GM06990 (cell line): ENCODE measurements around the gene SBSN.

ENCODE experiments used
- DNase-seq: peaks from one replicate; pipeline ENCODE4 v3.0.0-alpha.2; 2011; ENCODE audit not compliant: insufficient read length; ENCODE audit errors: extremely low read depth
- H3K27me3 ChIP-seq: replicated peaks from 2 replicates; pipeline ENCODE4 v1.6.0; 2011; ENCODE audit warnings: low read length; ENCODE audit not compliant: control insufficient read depth, insufficient read depth
- H3K36me3 ChIP-seq: 2 replicates; pipeline ENCODE4 v1.5.1; 2011; ENCODE audit warnings: low read length; ENCODE audit not compliant: control insufficient read depth, insufficient read depth
- H3K4me3 ChIP-seq: replicated peaks from 2 replicates; pipeline ENCODE4 v1.5.1; 2011; ENCODE audit warnings: low read depth, mild to moderate bottlenecking, control low read depth, low read length
- CTCF ChIP-seq: IDR thresholded peaks from 2 replicates; pipeline ENCODE4 v1.5.1; 2011; ENCODE audit warnings: low read length, control low read depth, mild to moderate bottlenecking, inconsistent platforms; ENCODE audit not compliant: insufficient read depth, poor library complexity, severe bottlenecking

The SBSN gene

GRCh38 chr19:35563207-35563829, 35.2 kb upstream of the SBSN start, which contains the start of gene ATP4A:
Gene ATP4A, minus strand, starts transcription at chr19:35563658. Its CDS starts 29 bp downstream, at chr19:35563629.
- no peak for DNase-seq
- TF ChIP-seq CTCF: no peak
- Histone ChIP-seq H3K27me3 (no peaks in the 10 kb centered on the region; the same call in 1 of the 2 replicates), H3K4me3 (no peak within 1 kb of the TSS), H3K36me3 (no peaks in the 10 kb centered on the region)

- H3K27me3 ChIP-seq: no peaks in the 10 kb centered on the region; the same call in 1 of the 2 replicates
- H3K36me3 ChIP-seq: no peaks in the 10 kb centered on the region
- DNase-seq: no peak
- TF ChIP-seq CTCF: no peak
- H3K4me3 ChIP-seq: no peak overlapping the region
Observed at GRCh38 chr19:35562776-35563175, 34.7 kb upstream of the SBSN start.

DNA sequence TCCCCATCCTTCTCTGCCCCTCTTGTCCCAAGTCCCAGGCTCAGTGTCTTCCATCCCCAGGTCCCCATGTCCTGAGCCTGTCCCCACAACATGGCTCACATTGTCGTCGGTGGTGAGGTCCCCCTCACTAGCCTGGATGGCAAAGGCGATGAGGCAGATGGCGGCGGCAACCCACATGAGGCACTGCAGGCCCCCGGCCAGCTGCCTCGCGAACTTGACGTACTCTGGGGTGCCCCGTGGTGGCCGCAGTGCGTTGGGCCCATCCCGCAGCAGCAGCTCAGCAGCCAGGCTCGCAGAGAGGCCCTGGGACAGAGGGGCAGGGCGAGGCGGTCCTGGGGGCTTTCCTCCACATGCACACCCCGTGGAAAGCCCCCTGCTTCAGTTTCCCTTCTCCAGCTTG, 34.2 kb upstream of the SBSN start:
- TF ChIP-seq CTCF: no peak
- no peaks in the 10 kb centered on the region for H3K36me3 ChIP-seq
- DNase-seq: no peak
- H3K27me3 ChIP-seq: no peaks in the 10 kb centered on the region; the same call in 1 of the 2 replicates
- H3K4me3 ChIP-seq: no peak overlapping the region

DNA sequence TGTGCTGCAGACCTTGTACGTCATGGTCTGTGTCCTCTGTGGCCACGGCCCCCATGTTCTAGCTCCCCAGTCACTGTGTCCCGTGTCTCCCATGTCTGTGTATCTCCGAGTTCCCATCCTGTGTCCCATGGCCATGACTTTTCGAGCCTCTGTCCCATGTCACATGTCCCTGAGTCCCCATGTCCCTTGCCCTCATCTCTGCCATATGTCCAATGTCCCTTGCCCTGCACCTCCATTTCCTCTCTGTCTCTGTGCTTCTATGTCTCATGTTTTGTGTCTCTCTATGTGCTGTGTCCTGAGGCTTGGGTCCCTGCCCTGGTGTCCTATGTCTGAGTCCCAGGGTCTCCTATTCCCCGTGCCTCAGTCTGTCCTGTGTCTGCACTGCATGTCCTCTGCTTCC, 33.3 kb upstream of the SBSN start:
- Histone ChIP-seq H3K27me3 (no peaks in the 10 kb centered on the region; the same call in 1 of the 2 replicates), H3K4me3 (no peak overlapping the region), H3K36me3 (no peaks in the 10 kb centered on the region)
- TF ChIP-seq CTCF: no peak
- no peak for DNase-seq

DNA sequence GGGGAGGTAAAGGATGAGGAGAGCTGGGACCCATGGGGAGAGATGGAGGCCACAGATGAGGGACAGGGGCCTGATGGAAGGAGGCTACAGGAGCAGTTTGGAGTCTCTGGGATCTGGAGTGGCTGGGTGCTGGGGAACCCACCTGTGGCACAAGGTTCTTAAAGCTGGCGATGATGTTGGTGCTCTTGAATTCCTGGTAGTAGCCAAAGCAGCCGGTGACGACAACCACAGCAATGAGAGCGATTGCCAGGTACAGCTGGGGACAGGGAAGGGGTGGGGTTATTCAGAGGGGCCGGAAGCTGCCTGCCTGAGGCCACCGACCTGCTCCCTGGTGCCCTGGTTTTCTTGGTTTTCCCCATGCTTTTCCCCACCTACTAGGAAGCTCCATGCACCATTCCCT, 32.6 kb upstream of the SBSN start:
- H3K4me3 ChIP-seq: no peak overlapping the region
- H3K27me3 ChIP-seq: no peaks in the 10 kb centered on the region; the same call in 1 of the 2 replicates
- no peak for DNase-seq
- TF ChIP-seq CTCF: no peak
- no peaks in the 10 kb centered on the region for H3K36me3 ChIP-seq

GRCh38 chr19:35560271-35560670, 32.2 kb upstream of the SBSN start:
- no peaks in the 10 kb centered on the region; the same call in 1 of the 2 replicates for H3K27me3 ChIP-seq
- TF ChIP-seq CTCF: no peak
- no peaks in the 10 kb centered on the region for H3K36me3 ChIP-seq
- no peak overlapping the region for H3K4me3 ChIP-seq
- DNase-seq: no peak
